WI38 (cell line): ENCODE results near the gene DDAH1.

ENCODE experiments used
- H3K4me3 ChIP-seq: 2 replicates; pipeline ENCODE4 v1.5.1; 2011; ENCODE audit warnings: low read depth, mild to moderate bottlenecking, control low read depth, low read length
- TF ChIP-seq, protein P1 (sequence below): IDR thresholded peaks from 2 replicates; pipeline ENCODE4 v1.5.1; 2012; ENCODE audit warnings: low read depth, mild to moderate bottlenecking, control low read depth, low read length

Gene DDAH1

DNA sequence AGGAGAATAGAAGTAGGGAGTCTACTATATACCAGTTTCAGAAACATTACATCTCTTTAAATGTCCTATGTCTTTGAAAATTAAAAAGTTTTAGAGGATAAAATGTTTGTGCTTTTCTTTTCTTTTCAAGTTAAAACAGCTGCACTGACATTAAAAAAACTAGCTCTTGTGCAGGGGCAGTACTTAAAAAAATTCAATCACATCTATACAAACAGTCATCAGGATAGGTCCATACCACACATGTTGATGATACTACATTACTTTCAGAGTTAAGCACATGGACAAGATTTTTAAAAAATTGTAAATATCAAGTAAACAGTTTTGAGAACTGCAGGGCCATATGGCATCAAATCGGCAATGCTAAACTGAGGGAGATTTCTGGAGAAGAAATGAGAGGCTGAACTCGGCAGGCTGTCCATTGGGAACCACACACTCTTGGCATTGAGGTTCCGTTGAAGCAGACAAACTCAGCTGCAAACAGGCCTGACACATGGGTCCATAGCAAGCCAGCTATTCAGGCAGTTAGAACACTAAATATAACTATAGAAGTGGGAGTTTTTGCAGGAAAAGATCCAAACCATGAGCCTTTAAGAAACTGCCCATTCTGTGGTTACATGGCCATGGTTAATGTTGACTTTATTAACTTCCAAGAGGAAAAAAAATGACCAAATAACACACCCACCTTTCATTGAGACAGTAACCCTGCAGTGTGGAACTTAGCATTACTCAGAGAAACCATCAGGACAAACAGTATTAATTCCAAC is 104.0 kb downstream of the DDAH1 start:
- H3K4me3 ChIP-seq: no peak overlapping the region
- TF ChIP-seq, protein P1, sequence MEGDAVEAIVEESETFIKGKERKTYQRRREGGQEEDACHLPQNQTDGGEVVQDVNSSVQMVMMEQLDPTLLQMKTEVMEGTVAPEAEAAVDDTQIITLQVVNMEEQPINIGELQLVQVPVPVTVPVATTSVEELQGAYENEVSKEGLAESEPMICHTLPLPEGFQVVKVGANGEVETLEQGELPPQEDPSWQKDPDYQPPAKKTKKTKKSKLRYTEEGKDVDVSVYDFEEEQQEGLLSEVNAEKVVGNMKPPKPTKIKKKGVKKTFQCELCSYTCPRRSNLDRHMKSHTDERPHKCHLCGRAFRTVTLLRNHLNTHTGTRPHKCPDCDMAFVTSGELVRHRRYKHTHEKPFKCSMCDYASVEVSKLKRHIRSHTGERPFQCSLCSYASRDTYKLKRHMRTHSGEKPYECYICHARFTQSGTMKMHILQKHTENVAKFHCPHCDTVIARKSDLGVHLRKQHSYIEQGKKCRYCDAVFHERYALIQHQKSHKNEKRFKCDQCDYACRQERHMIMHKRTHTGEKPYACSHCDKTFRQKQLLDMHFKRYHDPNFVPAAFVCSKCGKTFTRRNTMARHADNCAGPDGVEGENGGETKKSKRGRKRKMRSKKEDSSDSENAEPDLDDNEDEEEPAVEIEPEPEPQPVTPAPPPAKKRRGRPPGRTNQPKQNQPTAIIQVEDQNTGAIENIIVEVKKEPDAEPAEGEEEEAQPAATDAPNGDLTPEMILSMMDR: no peak

DNA sequence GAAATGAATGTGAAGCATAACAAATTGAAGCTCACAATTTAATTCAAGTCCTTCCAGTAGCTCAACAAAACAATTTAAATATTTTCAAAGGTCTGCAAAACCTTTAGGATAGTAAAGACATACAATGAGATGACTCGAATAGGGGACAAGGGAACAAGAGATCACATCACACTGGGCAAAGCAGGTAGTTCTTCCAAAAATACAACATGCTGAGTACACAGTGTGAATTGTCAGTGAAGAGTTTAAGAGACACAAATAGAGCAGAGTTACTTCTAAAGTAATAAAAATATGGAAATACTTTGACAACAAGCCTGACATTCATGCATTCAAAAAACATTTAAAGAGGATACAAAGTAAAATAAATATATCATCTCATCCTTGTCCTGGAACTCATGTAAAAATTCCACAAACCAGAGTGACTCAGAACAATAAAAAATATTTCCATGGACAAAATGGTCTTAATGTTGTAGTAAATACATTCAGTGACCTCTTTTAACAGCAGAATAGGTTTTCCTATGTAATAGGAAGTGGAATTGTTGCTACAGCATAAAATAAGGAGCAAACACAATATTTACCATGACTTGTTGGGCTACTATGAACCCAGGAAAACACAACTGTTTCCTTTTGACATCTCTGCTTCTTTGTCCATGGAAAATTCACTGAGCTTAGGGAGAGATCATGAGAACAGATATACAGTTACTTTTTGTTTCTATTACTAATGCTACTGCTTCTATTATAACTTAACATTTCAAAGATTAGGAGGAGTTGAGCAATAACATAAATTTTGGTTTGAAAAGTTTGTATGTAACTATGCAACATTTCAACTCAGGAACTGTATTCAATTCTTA is 104.9 kb downstream of the DDAH1 start:
- no peak overlapping the region for H3K4me3 ChIP-seq
- TF ChIP-seq, protein P1: no peak

DNA sequence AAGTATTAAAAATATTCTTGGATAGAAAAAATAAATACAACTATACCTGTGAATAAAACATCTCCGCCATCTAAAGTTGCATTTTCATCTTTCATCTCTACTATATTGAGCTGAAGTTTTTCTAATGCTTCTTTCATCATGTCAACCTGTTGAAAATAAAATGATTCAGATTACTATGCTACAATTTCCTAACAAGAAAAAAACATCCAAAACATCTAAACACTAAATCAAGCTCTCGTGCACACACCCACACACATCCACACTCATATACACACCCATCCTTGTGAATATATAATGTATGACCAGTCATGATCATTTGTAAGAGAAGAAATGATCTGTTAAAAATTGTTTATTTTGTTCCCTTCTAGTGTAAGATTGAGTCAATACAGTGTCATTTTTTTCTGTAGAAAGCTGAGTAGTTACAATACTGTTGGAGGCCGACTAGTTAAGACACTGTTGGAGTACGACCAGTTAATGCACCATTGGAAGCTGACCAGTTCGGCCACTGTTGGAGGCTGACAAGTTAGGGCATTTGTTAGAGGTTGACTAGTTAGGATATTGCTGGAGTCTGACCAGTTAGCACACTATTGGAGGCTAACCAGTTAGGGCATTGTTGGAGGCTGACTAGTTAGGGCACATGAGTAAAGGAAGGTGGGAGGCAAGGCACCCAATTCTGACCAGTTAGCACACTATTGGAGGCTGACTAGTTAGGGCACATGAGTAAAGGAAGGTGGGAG is 106.1 kb downstream of the DDAH1 start:
- TF ChIP-seq, protein P1: no peak
- H3K4me3 ChIP-seq: no peak overlapping the region

DNA sequence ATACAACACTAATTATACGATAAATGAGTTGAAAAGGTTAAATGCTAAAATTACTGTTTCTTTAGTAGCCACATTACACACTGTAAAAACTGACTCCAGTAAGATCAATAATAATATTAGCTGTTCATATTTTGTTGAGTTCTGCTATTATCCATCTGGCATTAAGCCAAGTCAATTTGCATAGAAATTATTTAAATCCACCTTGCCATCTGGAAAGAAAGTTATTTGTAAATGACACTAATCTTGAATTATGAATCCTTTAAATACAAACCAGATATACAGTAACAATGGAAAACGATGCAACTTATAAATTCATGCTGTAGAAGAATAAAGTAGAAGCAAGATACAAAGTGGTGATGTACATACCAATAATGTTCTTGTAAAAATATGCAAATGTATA is 107.1 kb downstream of the DDAH1 start:
- TF ChIP-seq, protein P1: no peak

DNA sequence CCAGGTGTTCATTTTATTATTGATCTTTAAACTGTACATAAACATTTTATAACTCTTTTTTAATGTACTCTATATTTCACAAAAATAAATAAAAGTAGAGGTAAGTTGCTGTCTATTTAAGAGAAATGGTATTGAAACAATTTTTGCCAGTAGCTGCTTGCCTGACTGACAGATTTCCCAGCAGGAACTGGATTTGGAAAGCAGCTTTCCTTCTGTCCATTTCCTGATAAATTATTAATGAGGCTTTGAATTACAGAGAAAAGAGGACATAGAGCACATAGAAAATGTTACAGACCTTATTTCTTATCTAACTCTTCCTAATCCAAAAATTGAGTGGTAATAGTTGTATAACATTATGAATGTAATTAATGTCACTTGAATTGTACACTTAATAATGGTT is 108.8 kb downstream of the DDAH1 start:
- H3K4me3 ChIP-seq: no peak overlapping the region

More for the DNA sequence above, 107.1 kb downstream of the DDAH1 start:
- no peak overlapping the region for H3K4me3 ChIP-seq

DNA sequence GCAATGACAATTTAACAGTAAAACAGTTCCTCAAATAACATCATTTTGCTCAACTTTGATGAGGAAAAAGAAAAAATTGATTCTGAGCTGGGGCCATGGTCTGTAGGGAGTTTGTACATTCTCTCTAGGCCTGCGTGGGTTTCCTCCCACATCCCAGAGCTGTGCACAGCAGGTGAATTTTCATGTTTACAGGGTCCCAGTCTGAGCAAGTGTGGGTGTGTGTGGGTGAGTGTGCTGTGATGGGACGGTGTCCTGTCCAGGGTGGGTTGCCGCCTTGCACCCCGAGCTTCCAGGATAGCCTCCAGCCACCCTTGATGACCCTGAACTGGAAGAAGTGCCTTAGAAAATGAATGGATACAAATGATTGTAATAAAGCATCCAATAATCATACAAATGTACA is 112.9 kb downstream of the DDAH1 start:
- H3K4me3 ChIP-seq: no peak overlapping the region
- TF ChIP-seq, protein P1: no peak

More for the DNA sequence above, 108.8 kb downstream of the DDAH1 start:
- TF ChIP-seq, protein P1: no peak
